ENCODE data around the gene PPP1R1C.

DNA sequence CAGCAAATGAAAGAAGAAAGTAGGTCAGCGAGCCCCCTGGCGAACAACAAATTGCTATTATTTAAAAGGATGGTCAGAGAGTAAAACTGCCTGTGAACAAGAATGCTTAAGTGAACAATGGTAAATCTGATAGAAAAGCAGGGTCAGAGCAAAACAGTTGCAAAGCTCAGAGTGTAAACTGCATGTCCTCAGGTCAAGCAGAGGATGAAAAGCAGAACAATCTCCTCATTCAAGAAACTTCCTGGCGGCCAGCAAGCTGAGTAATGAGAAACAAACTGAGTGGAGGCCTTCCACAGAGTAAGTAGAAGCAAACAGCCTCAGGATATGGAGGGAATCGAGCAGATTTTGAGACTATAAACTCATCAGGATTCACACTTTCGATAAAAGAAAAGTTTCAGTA, 117.9 kb downstream of the PPP1R1C start:
- TF ChIP-seq, protein P1, sequence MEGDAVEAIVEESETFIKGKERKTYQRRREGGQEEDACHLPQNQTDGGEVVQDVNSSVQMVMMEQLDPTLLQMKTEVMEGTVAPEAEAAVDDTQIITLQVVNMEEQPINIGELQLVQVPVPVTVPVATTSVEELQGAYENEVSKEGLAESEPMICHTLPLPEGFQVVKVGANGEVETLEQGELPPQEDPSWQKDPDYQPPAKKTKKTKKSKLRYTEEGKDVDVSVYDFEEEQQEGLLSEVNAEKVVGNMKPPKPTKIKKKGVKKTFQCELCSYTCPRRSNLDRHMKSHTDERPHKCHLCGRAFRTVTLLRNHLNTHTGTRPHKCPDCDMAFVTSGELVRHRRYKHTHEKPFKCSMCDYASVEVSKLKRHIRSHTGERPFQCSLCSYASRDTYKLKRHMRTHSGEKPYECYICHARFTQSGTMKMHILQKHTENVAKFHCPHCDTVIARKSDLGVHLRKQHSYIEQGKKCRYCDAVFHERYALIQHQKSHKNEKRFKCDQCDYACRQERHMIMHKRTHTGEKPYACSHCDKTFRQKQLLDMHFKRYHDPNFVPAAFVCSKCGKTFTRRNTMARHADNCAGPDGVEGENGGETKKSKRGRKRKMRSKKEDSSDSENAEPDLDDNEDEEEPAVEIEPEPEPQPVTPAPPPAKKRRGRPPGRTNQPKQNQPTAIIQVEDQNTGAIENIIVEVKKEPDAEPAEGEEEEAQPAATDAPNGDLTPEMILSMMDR (IDR thresholded peaks at IDR 0.05) = no peak
- TF ChIP-seq POLR2A (IDR thresholded peaks at IDR 0.05) (no peak), POLR2AphosphoS5 (IDR thresholded peaks at IDR 0.05) (no peak)

All from gastroesophageal sphincter (tissue), 3 donors.